ENCODE results near the gene SLC35F6.

GRCh38 chr2:26763019-26763418 is 1.1 kb upstream of the SLC35F6 start:
- TF ChIP-seq POLR2AphosphoS5 (IDR thresholded peaks at IDR 0.05) (no peak), CTCF (IDR thresholded peaks at IDR 0.05) (no peak)

Data from suprapubic skin (tissue), 3 donors.